HG03521 (cell line): ENCODE data around the gene NOTCH2.
"Not testable (repeated sequence)": the region's sequence is repeated elsewhere in the genome, so short reads cannot be mapped to it uniquely, and the experiment has no call there.

Experiments
- ATAC-seq: cut with Tn5 transposase; IDR thresholded peaks from one replicate; pipeline ENCODE4 v1.9.1; 2021; ENCODE audit warnings: mild to moderate bottlenecking, moderate library complexity; ENCODE audit not compliant: unreplicated experiment

NOTCH2 gene

GRCh38 chr1:120069920-120070214 is 405 bp upstream of the NOTCH2 start:
- not testable (repeated sequence) for ATAC-seq

GRCh38 chr1:120068683-120069066 is 787 bp downstream of the NOTCH2 start:
- ATAC-seq = not testable (repeated sequence)

GRCh38 chr1:120048208-120048607 is 21.3 kb downstream of the NOTCH2 start:
- ATAC-seq = not testable (repeated sequence)

GRCh38 chr1:120041771-120042170 is 27.7 kb downstream of the NOTCH2 start:
- ATAC-seq = not testable (repeated sequence)

GRCh38 chr1:120032253-120032652 is 37.2 kb downstream of the NOTCH2 start:
- not testable (repeated sequence) for ATAC-seq

- not testable (repeated sequence) for ATAC-seq
These were observed 45.7 kb downstream of the NOTCH2 start for GRCh38 chr1:120023791-120024190.

GRCh38 chr1:120014978-120015377 is 54.5 kb downstream of the NOTCH2 start:
- ATAC-seq = not testable (repeated sequence)

GRCh38 chr1:120008320-120008719 is 61.1 kb downstream of the NOTCH2 start:
- not testable (repeated sequence) for ATAC-seq

GRCh38 chr1:120007850-120008249 is 61.6 kb downstream of the NOTCH2 start:
- not testable (repeated sequence) for ATAC-seq

GRCh38 chr1:120001035-120001434 is 68.4 kb downstream of the NOTCH2 start:
- not testable (repeated sequence) for ATAC-seq

- ATAC-seq = not testable (repeated sequence)
These were observed 72.6 kb downstream of the NOTCH2 start for GRCh38 chr1:119996731-119997312.

GRCh38 chr1:119995975-119996374 is 73.5 kb downstream of the NOTCH2 start:
- not testable (repeated sequence) for ATAC-seq

- ATAC-seq = no peak
These were observed 81.0 kb downstream of the NOTCH2 start for GRCh38 chr1:119988306-119989062.

GRCh38 chr1:119987686-119988085 is 81.8 kb downstream of the NOTCH2 start:
- peak; percentile 38 for ATAC-seq

GRCh38 chr1:119987112-119987511 is 82.3 kb downstream of the NOTCH2 start:
- ATAC-seq = no peak

- ATAC-seq = no peak
These were observed 83.4 kb downstream of the NOTCH2 start for GRCh38 chr1:119986007-119986497.

- ATAC-seq = no peak
These were observed 84.7 kb downstream of the NOTCH2 start for GRCh38 chr1:119984771-119985170.

- ATAC-seq = no peak
These were observed 87.3 kb downstream of the NOTCH2 start for GRCh38 chr1:119981986-119982815.

GRCh38 chr1:119981496-119981895 is 88.0 kb downstream of the NOTCH2 start:
- no peak for ATAC-seq

- no peak for ATAC-seq
These were observed 91.4 kb downstream of the NOTCH2 start for GRCh38 chr1:119978018-119978505.

- not testable (repeated sequence) for ATAC-seq
These were observed 92.2 kb downstream of the NOTCH2 start for GRCh38 chr1:119977113-119977736.
